Uterus (tissue), 4 donors: ENCODE data around the gene EML1. TPM values are rescaled to one million over a fixed set of nuclear protein-coding genes. Genes with fewer than 3 reads are reported as not detected.
A peak's percentile ranks its signal among the peaks of the same experiment; 100 is the strongest.

Experiments
- DNase-seq, 2 donors: peaks; one replicate each; pipeline ENCODE4 v3.0.0-alpha.2; 2019 to 2020
- H3K27ac ChIP-seq, 2 donors: fragments of 200-600 bp; sonication (generic); 1 replicate in 1 of 2; 2 replicates in 1 of 2; pipeline ENCODE4 v1.5.1; 2016 to 2018
- H3K27me3 ChIP-seq, 2 donors: fragments of 200-600 bp; sonication (generic); one replicate each; pipeline ENCODE4 v1.5.1; 2018 to 2019; ENCODE audit warnings: control low read depth in 1 of 2
- H3K36me3 ChIP-seq, 2 donors: fragments of 200-600 bp; sonication (generic); one replicate each; pipeline ENCODE4 v1.5.1; 2019; ENCODE audit warnings: control low read depth in 1 of 2
- H3K4me1 ChIP-seq, 2 donors: fragments of 200-600 bp; sonication (generic); one replicate each; pipeline ENCODE4 v1.5.1; 2018 to 2019; ENCODE audit warnings: control low read depth in 1 of 2
- H3K4me3 ChIP-seq, 2 donors: fragments of 200-600 bp; sonication (generic); 1 replicate in 1 of 2; 2 replicates in 1 of 2; pipeline ENCODE4 v1.5.1; 2018 to 2019; ENCODE audit warnings: mild to moderate bottlenecking in 1 of 2
- H3K9me3 ChIP-seq, 2 donors: fragments of 200-600 bp; sonication (generic); one replicate each; pipeline ENCODE4 v1.5.1; 2019; ENCODE audit warnings: control low read depth in 1 of 2
- CTCF ChIP-seq, 4 experiments: fragments of 200-600 bp in 2 of 4; fragments of 450-650 bp in 2 of 4; sonication (generic) in 2 of 4; IDR thresholded peaks; one replicate each; pipeline ENCODE4 v1.5.1; 2016 to 2019; ENCODE audit warnings: antibody characterized with exemption in 4 of 4, mild to moderate bottlenecking in 2 of 4, moderate library complexity in 1 of 4
- POLR2A ChIP-seq, 2 donors: fragments of 450-650 bp; IDR thresholded peaks; one replicate each; pipeline ENCODE4 v1.6.1; 2016; ENCODE audit warnings: antibody characterized with exemption in 2 of 2, mild to moderate bottlenecking in 1 of 2, moderate library complexity in 1 of 2
- intact Hi-C: fragments of 100-400 bp; cut with DNase I; formaldehyde crosslinking; loops from one replicate; pipeline ENCODE4 v1.15.1; 2023; ENCODE audit warnings: low total_unique reads
- total RNA-seq, 4 donors: library from RNA; depleted of rRNA in 3 of 4; stranded (reverse); fragments of >200 nt in 3 of 4; gene quantifications; one replicate each; pipeline versions ENCODE4 v1.1.0 to v1.2.4, GENCODE V29; 2014 to 2023
- donor health status: DM: yes; HTN: yes; CAD: no.

EML1 gene
- total RNA-seq, 4 donors from 2014 or later = 51.4 to 184 (median 84.4) TPM

- no peaks in the 10 kb centered on the region for H3K9me3 ChIP-seq
- TF ChIP-seq CTCF (IDR thresholded peaks at IDR 0.05) = no peak
- no peak for TF ChIP-seq POLR2A (IDR thresholded peaks at IDR 0.05)
- no peaks in the 10 kb centered on the region for H3K4me1 ChIP-seq
- H3K36me3 ChIP-seq = no peaks in the 10 kb centered on the region
- no peak overlapping the region for H3K27ac ChIP-seq
- H3K27me3 ChIP-seq = no peaks in the 10 kb centered on the region
- H3K4me3 ChIP-seq = no peak overlapping the region
- peak in 1 of 2 donors; percentile 1 for DNase-seq
- intact Hi-C loops = no loop called here
These were observed 24.1 kb upstream of the EML1 start for GRCh38 chr14:99769123-99769522.

- H3K27ac ChIP-seq = no peak overlapping the region
- H3K4me1 ChIP-seq = no peaks in the 10 kb centered on the region
These were observed 23.4 kb upstream of the EML1 start for GRCh38 chr14:99769799-99770198.

GRCh38 chr14:99772371-99773283 lies 20.6 kb upstream of the EML1 start:
- Histone ChIP-seq H3K27ac (peak overlapping the region in 1 of 2 donors; percentile 39), H3K36me3 (no peaks in the 10 kb centered on the region), H3K4me3 (no peak overlapping the region), H3K27me3 (no peaks in the 10 kb centered on the region), H3K4me1 (no peaks in the 10 kb centered on the region), H3K9me3 (no peaks in the 10 kb centered on the region)
- intact Hi-C loops = no loop called here
- no peak for TF ChIP-seq CTCF (IDR thresholded peaks at IDR 0.05)
- TF ChIP-seq POLR2A (IDR thresholded peaks at IDR 0.05) = no peak
- DNase-seq = peak; percentile 18 to 19

More at GRCh38 chr14:99769799-99770198, 23.4 kb upstream of the EML1 start:
- Histone ChIP-seq H3K9me3 (no peaks in the 10 kb centered on the region), H3K4me3 (no peak overlapping the region), H3K27me3 (no peaks in the 10 kb centered on the region), H3K36me3 (no peaks in the 10 kb centered on the region)
- TF ChIP-seq POLR2A (IDR thresholded peaks at IDR 0.05) (no peak), CTCF (IDR thresholded peaks at IDR 0.05) (no peak)
- intact Hi-C loops = no loop called here
- peak; percentile 3 for DNase-seq

- intact Hi-C loops = no loop called here
- Histone ChIP-seq H3K27ac (peak overlapping the region; percentile 39 to 42), H3K4me3 (no peak overlapping the region), H3K9me3 (no peaks in the 10 kb centered on the region), H3K4me1 (no peaks in the 10 kb centered on the region), H3K36me3 (no peaks in the 10 kb centered on the region), H3K27me3 (no peaks in the 10 kb centered on the region)
- peak; percentile 13 to 15 for DNase-seq
- no peak for TF ChIP-seq CTCF (IDR thresholded peaks at IDR 0.05)
- no peak for TF ChIP-seq POLR2A (IDR thresholded peaks at IDR 0.05)
These were observed 19.4 kb upstream of the EML1 start for GRCh38 chr14:99773521-99774497.
